H1 (cell line): ENCODE measurements around the gene TARS2. TPM values are rescaled to one million over a fixed set of nuclear protein-coding genes. Genes with fewer than 3 reads are reported as not detected.
A peak's percentile ranks its signal among the peaks of the same experiment; 100 is the strongest.

ENCODE experiments used
- CTCF ChIA-PET: fragments of 300-600 bp; sonication (Branson Sonifier 250); formaldehyde crosslinking; loops from one replicate; lab custom pipeline; 2021; ENCODE audit not compliant: partially characterized antibody; lab: Charles Lee
- POLR2A ChIA-PET: fragments of 300-600 bp; sonication (Branson Sonifier 250); formaldehyde crosslinking; loops from one replicate; lab custom pipeline; 2021; ENCODE audit warnings: inconsistent platforms; ENCODE audit not compliant: partially characterized antibody; lab: Charles Lee
- DNase-seq, 2 experiments: peaks; one replicate each; pipeline versions ENCODE4 v3.0.0 to v3.0.0-alpha.2; 2010 to 2022; ENCODE audit warnings: low spot score in 2 of 2, low read depth in 1 of 2, mixed read lengths in 1 of 2
- FAIRE-seq: peaks from 2 replicates; lab custom pipeline; 2011; peaks lifted over from hg19 to GRCh38; lab: Jason Lieb, UNC
- H2AFZ ChIP-seq: 2 replicates; pipeline ENCODE4 v1.8.1; 2012; ENCODE audit warnings: low read length, inconsistent platforms
- H2AK5ac ChIP-seq: 2 replicates; pipeline ENCODE4 v1.6.1; 2013; ENCODE audit warnings: low read depth, low read length
- H2BK120ac ChIP-seq: replicated peaks from 2 replicates; pipeline ENCODE3; 2013; ENCODE audit warnings: low read depth, low read length, inconsistent platforms
- H2BK12ac ChIP-seq: 2 replicates; pipeline ENCODE4 v1.6.1; 2013; ENCODE audit warnings: low read depth, low read length
- H2BK15ac ChIP-seq: 2 replicates; pipeline ENCODE4 v1.6.1; 2013; ENCODE audit warnings: low read length
- H2BK20ac ChIP-seq: 2 replicates; pipeline ENCODE4 v1.6.1; 2013; ENCODE audit warnings: low read length
- H2BK5ac ChIP-seq: 2 replicates; pipeline ENCODE4 v1.6.1; 2013; ENCODE audit warnings: low read depth, low read length
- H3K14ac ChIP-seq: 2 replicates; pipeline ENCODE4 v1.6.1; 2013; ENCODE audit warnings: inconsistent platforms; ENCODE audit not compliant: insufficient read length
- H3K18ac ChIP-seq: 2 replicates; pipeline ENCODE4 v1.6.1; 2013; ENCODE audit warnings: low read length; ENCODE audit errors: extremely low read depth
- H3K23ac ChIP-seq: 2 replicates; pipeline ENCODE4 v1.6.1; 2013; ENCODE audit warnings: inconsistent platforms; ENCODE audit not compliant: insufficient read length
- H3K23me2 ChIP-seq: 2 replicates; pipeline ENCODE4 v1.6.1; 2013; ENCODE audit warnings: low read depth, low read length
- H3K27ac ChIP-seq: 2 replicates; pipeline ENCODE4 v1.6.1; 2011; ENCODE audit warnings: low read depth, low read length, inconsistent platforms
- H3K27me3 ChIP-seq, 4 experiments: replicated peaks in 1 of 4; 1 replicate in 1 of 4; 2 replicates in 3 of 4; pipeline versions ENCODE4 v1.6.1 to v1.8.1; 2011 to 2013; ENCODE audit warnings: low read length in 3 of 4, mild to moderate bottlenecking in 3 of 4, inconsistent platforms in 2 of 4, mixed read lengths in 2 of 4, moderate library complexity in 1 of 4; ENCODE audit not compliant: control insufficient read depth in 3 of 4, insufficient read depth in 3 of 4; ENCODE audit errors: extremely low read depth in 1 of 4
- H3K36me3 ChIP-seq, 4 experiments: 2 replicates each; pipeline versions ENCODE4 v1.6.1 to v1.8.1; 2011 to 2013; ENCODE audit warnings: mild to moderate bottlenecking in 4 of 4, low read length in 3 of 4, moderate library complexity in 2 of 4, control low read depth in 1 of 4, inconsistent platforms in 1 of 4; ENCODE audit not compliant: insufficient read depth in 4 of 4, control insufficient read depth in 2 of 4
- H3K4ac ChIP-seq: replicated peaks from 2 replicates; pipeline ENCODE3; 2013; ENCODE audit warnings: low read length, low read depth, mixed read lengths, inconsistent platforms; ENCODE audit not compliant: insufficient read length
- H3K4me1 ChIP-seq, 4 experiments: replicated peaks in 1 of 4; 1 replicate in 1 of 4; 2 replicates in 3 of 4; pipeline versions ENCODE4 v1.6.1 to v1.8.1; 2011 to 2013; ENCODE audit warnings: low read length in 3 of 4, inconsistent platforms in 2 of 4, mixed read lengths in 1 of 4; ENCODE audit not compliant: insufficient read depth in 4 of 4, control insufficient read depth in 3 of 4
- H3K4me2 ChIP-seq, 2 experiments: 2 replicates each; pipeline versions ENCODE4 v1.6.1 to v1.8.1; 2011 to 2013; ENCODE audit warnings: low read depth in 2 of 2, low read length in 2 of 2, control low read depth in 1 of 2, inconsistent platforms in 1 of 2, mild to moderate bottlenecking in 1 of 2; ENCODE audit not compliant: insufficient read depth in 1 of 2
- H3K4me3 ChIP-seq, 4 experiments: fragments of 200-600, 300-600 bp in 1 of 4; sonication (generic), shearing (Covaris generic), sonication (Bioruptor Twin) in 1 of 4; 2 replicates each; pipeline versions ENCODE4 v1.5.1 to v1.8.1; 2011 to 2016; ENCODE audit warnings: low read length in 4 of 4, low read depth in 3 of 4, control low read depth in 2 of 4, inconsistent platforms in 2 of 4, mild to moderate bottlenecking in 2 of 4, mixed read lengths in 1 of 4, moderate library complexity in 1 of 4; ENCODE audit not compliant: insufficient read depth in 2 of 4; ENCODE audit errors: extremely low read depth in 1 of 4
- H3K56ac ChIP-seq: replicated peaks from 2 replicates; pipeline ENCODE3; 2013; ENCODE audit warnings: low read depth, mild to moderate bottlenecking, mixed read lengths, low read length, inconsistent platforms; ENCODE audit not compliant: insufficient read length
- H3K79me1 ChIP-seq: 2 replicates; pipeline ENCODE4 v1.6.1; 2013; ENCODE audit warnings: low read depth, low read length, control low read depth
- H3K79me2 ChIP-seq, 2 experiments: 2 replicates each; pipeline versions ENCODE4 v1.6.1 to v1.8.1; 2012 to 2013; ENCODE audit warnings: low read length in 2 of 2, mild to moderate bottlenecking in 2 of 2, inconsistent platforms in 1 of 2; ENCODE audit not compliant: insufficient read depth in 2 of 2, control insufficient read depth in 1 of 2
- H3K9ac ChIP-seq, 4 experiments: replicated peaks in 1 of 4; 1 replicate in 1 of 4; 2 replicates in 3 of 4; pipeline versions ENCODE4 v1.6.1 to v1.8.1; 2011 to 2013; ENCODE audit warnings: low read depth in 3 of 4, low read length in 3 of 4, control low read depth in 2 of 4, mild to moderate bottlenecking in 2 of 4, moderate library complexity in 2 of 4, inconsistent platforms in 1 of 4; ENCODE audit errors: extremely low read depth in 1 of 4
- H3K9me3 ChIP-seq, 2 experiments: 2 replicates each; pipeline versions ENCODE4 v1.6.1 to v1.8.1; 2012 to 2013; ENCODE audit warnings: mild to moderate bottlenecking in 2 of 2, moderate library complexity in 2 of 2, control low read depth in 1 of 2, inconsistent platforms in 1 of 2, low read depth in 1 of 2, low read length in 1 of 2, mixed read lengths in 1 of 2; ENCODE audit not compliant: insufficient read depth in 2 of 2
- H4K20me1 ChIP-seq, 2 experiments: replicated peaks in 1 of 2; 2 replicates each; pipeline versions ENCODE3 to v1.8.1; 2011 to 2013; ENCODE audit warnings: inconsistent platforms in 2 of 2, low read length in 2 of 2, mild to moderate bottlenecking in 1 of 2; ENCODE audit not compliant: insufficient read depth in 2 of 2, control insufficient read depth in 1 of 2
- H4K5ac ChIP-seq: 2 replicates; pipeline ENCODE4 v1.6.1; 2013; ENCODE audit warnings: low read length, low read depth, mixed read lengths, inconsistent platforms; ENCODE audit not compliant: insufficient read length
- H4K8ac ChIP-seq: 2 replicates; pipeline ENCODE4 v1.8.0; 2013; ENCODE audit warnings: mild to moderate bottlenecking, moderate library complexity, low read length, inconsistent platforms; ENCODE audit not compliant: insufficient read depth; ENCODE audit errors: extremely low read depth
- H4K91ac ChIP-seq: replicated peaks from 2 replicates; pipeline ENCODE3; 2013; ENCODE audit warnings: low read length, mixed read lengths, inconsistent platforms; ENCODE audit not compliant: insufficient read length
- KDM4A ChIP-seq: IDR thresholded peaks from one replicate; pipeline ENCODE4 v1.7.1; 2012; ENCODE audit warnings: low read depth, mild to moderate bottlenecking, moderate library complexity, low read length, inconsistent platforms; ENCODE audit not compliant: severe bottlenecking
- MAFK ChIP-seq: IDR thresholded peaks from 2 replicates; pipeline ENCODE4 v1.6.1; 2012; ENCODE audit warnings: low read depth, mild to moderate bottlenecking, improper control_type of control experiment, low read length
- NRF1 ChIP-seq: IDR thresholded peaks from 2 replicates; pipeline ENCODE4 v1.6.1; 2011; ENCODE audit warnings: mild to moderate bottlenecking, low read depth, low read length, improper control_type of control experiment
- POLR2AphosphoS5 ChIP-seq: IDR thresholded peaks from 2 replicates; pipeline ENCODE4 v1.6.1; 2011; ENCODE audit warnings: low read depth, low read length
- RAD21 ChIP-seq, 2 experiments: IDR thresholded peaks in 1 of 2; conservative IDR thresholded peaks in 1 of 2; 2 replicates each; pipeline ENCODE4 v1.6.1; 2011; ENCODE audit warnings: low read depth in 2 of 2, low read length in 2 of 2, improper control_type of control experiment in 1 of 2, inconsistent platforms in 1 of 2, mild to moderate bottlenecking in 1 of 2, moderate library complexity in 1 of 2
- WGBS, 2 experiments: shearing (Covaris generic) in 1 of 2; methylation state at CpG; one replicate each; pipeline versions ENCODE4 v1.1.6 to v1.1.7; 2013 to 2015; ENCODE audit warnings: low lambda C conversion rate in 2 of 2, mixed read lengths in 2 of 2, inconsistent platforms in 1 of 2, low coverage in 1 of 2, missing lambda C conversion rate in 1 of 2; ENCODE audit not compliant: insufficient replicate concordance in 2 of 2, insufficient coverage in 1 of 2, insufficient read length in 1 of 2; ENCODE audit errors: extremely low coverage in 1 of 2, missing lambda C conversion rate in 1 of 2; 5-methylcytosine and 5-hydroxymethylcytosine counted together
- polyA plus RNA-seq, 7 experiments: library from polyadenylated mRNA; depleted of rRNA in 3 of 7; stranded (reverse) in 5 of 7; unstranded in 2 of 7; fragments of >200 nt in 5 of 7; fragments of 200-250 nt in 2 of 7; gene quantifications; 1 replicate in 5 of 7; 2 replicates in 1 of 7; 4 replicates in 1 of 7; pipeline versions ENCODE4 v1.2.1 to v1.2.3, GENCODE V29; 2011 to 2013; ENCODE audit warnings: missing spikeins in 2 of 7, mixed read lengths in 2 of 7
- total RNA-seq: library from RNA; stranded (reverse); fragmentation: NEBNext Ultra II Directional; extraction: Animal tissue kit (Norgen Biotek cat#: 25700); gene quantifications from 2 replicates; pipeline ENCODE4 v1.2.1, GENCODE V29; 2021
- TF ChIP-seq, protein P1 (sequence below): IDR thresholded peaks from 2 replicates; pipeline ENCODE4 v1.6.1; 2011; ENCODE audit warnings: low read depth, mild to moderate bottlenecking, low read length; ENCODE audit not compliant: insufficient read depth
- TF ChIP-seq, protein P2 (sequence below), 3 experiments: IDR thresholded peaks; 1 replicate in 2 of 3; 2 replicates in 1 of 3; pipeline versions ENCODE4 v1.5.1 to v1.6.1; 2011; ENCODE audit warnings: low read length in 3 of 3, mild to moderate bottlenecking in 3 of 3, inconsistent platforms in 2 of 3, low read depth in 1 of 3, moderate library complexity in 1 of 3; ENCODE audit not compliant: insufficient read depth in 1 of 3; ENCODE audit errors: control extremely low read depth in 1 of 3

The TARS2 gene
- total and polyA plus RNA-seq, 2 of the 8 experiments (the other 6 are each of a cell fraction or from before 2014, with no cell fraction given) = 38.9 to 39.1 TPM

DNA sequence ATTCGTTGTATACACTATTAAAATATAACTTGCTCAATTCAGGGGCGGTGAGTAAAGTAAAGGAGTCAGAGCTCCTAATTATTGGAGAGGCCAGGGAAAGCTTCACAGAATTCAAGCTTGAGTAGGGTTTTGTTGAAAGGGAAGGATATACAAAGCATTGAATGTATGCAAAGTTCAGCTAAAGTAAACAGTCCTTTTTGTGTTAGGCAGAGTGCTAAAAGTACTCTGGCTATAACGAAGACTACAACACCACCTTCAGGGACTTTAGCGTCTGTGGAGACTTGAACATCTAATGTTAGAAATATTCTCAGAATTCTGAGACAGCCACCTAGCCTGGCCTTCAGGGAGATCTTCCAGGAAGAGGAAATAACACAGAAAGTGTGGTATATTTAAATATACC is 29.4 kb downstream of the TARS2 start:
- Histone ChIP-seq H3K27me3 (no peaks in the 10 kb centered on the region; a peak in 1 of 7 replicates), H2AK5ac (no peak overlapping the region), H4K20me1 (no peaks in the 10 kb centered on the region), H3K4me1 (peaks cover 0 to 4% (median 3%) of the 10 kb centered on the region in 4 experiments; a peak in 5 of 7 replicates), H3K9me3 (no peaks in the 10 kb centered on the region), H3K27ac (no peak overlapping the region), H2BK120ac (no peak overlapping the region), H2BK12ac (no peak overlapping the region), H2BK15ac (no peak overlapping the region), H3K23ac (no peak overlapping the region), H2BK5ac (no peak overlapping the region), H3K18ac (no peak overlapping the region), H2BK20ac (no peak overlapping the region), H4K8ac (no peak overlapping the region), H3K23me2 (peaks cover 5% of the 10 kb centered on the region), H3K4me2 (peak overlapping the region; percentile 88 to 91), H3K4me3 (peak overlapping the region; percentile 72 to 91 (median 76); a peak in 7 of 8 replicates), H2AFZ (0 out of 2 replicates have a peak overlapping the region, but pooled peaks have one; percentile 54), H3K14ac (no peak overlapping the region), H4K91ac (no peak overlapping the region), H3K36me3 (no peaks in the 10 kb centered on the region), H4K5ac (no peak overlapping the region), H3K4ac (no peak overlapping the region), H3K56ac (no peak overlapping the region), H3K9ac (no peak overlapping the region; a peak in 2 of 7 replicates), H3K79me2 (no peaks in the 10 kb centered on the region), H3K79me1 (no peaks in the 10 kb centered on the region)
- TF ChIP-seq RAD21 (IDR thresholded peaks at IDR 0.05 in 1 of 2, conservative IDR thresholded peaks at IDR 0.05 in 1 of 2; ENCODE audit: low read depth in 2 of 2, low read length in 2 of 2) (peak; percentile 25 to 31; a peak in 2 of 4 replicates), MAFK (no peak), KDM4A (no peak), NRF1 (no peak), POLR2AphosphoS5 (no peak)
- TF ChIP-seq, protein P1, sequence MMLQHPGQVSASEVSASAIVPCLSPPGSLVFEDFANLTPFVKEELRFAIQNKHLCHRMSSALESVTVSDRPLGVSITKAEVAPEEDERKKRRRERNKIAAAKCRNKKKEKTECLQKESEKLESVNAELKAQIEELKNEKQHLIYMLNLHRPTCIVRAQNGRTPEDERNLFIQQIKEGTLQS = no peak
- TF ChIP-seq, protein P2, sequence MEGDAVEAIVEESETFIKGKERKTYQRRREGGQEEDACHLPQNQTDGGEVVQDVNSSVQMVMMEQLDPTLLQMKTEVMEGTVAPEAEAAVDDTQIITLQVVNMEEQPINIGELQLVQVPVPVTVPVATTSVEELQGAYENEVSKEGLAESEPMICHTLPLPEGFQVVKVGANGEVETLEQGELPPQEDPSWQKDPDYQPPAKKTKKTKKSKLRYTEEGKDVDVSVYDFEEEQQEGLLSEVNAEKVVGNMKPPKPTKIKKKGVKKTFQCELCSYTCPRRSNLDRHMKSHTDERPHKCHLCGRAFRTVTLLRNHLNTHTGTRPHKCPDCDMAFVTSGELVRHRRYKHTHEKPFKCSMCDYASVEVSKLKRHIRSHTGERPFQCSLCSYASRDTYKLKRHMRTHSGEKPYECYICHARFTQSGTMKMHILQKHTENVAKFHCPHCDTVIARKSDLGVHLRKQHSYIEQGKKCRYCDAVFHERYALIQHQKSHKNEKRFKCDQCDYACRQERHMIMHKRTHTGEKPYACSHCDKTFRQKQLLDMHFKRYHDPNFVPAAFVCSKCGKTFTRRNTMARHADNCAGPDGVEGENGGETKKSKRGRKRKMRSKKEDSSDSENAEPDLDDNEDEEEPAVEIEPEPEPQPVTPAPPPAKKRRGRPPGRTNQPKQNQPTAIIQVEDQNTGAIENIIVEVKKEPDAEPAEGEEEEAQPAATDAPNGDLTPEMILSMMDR (IDR thresholded peaks at IDR 0.05; ENCODE audit: control extremely low read depth in 1 of 3, insufficient read depth in 1 of 3, low read depth in 1 of 3, low read length in 3 of 3) = no peak
- no peak for DNase-seq
- 62% methylated on average over 4 of the region's 4 CpGs; no CpG with 5 or more reads in 1 of the 2 experiments for WGBS, 2 experiments
- no peak for FAIRE-seq
- POLR2A ChIA-PET = interaction anchor here (0.5 to 2.4 kb wide), 10 partner anchors 8 to 420 kb away, joined by 3 to 10 read pairs (median 8); partner anchors contain the start of genes ADAMTSL4, APH1A and TARS2
- CTCF ChIA-PET = interaction anchor here (0.6 to 22.4 kb wide), 11 partner anchors 16 to 152 kb away, joined by 3 to 253 read pairs (median 3); no protein-coding TSS in a partner anchor
